ENCODE measurements around the gene DIAPH1.
A peak's percentile ranks its signal among the peaks of the same experiment; 100 is the strongest.

The DIAPH1 gene

GRCh38 chr5:141501761-141502160 is 117.0 kb downstream of the DIAPH1 start:
- no peak overlapping the region for H3K14ac ChIP-seq (ENCODE audit: low read length in 2 of 2)
- no peak overlapping the region for H3K18ac ChIP-seq (ENCODE audit: low read depth in 1 of 2, low read length in 2 of 2)
- WGBS: 77% methylated on average over 5 of the region's 7 CpGs
- no peak overlapping the region for H3K4ac ChIP-seq (ENCODE audit: low read depth in 1 of 2, low read length in 2 of 2)
- H2BK15ac ChIP-seq (ENCODE audit: low read depth, poor library complexity, severe bottlenecking): no peak overlapping the region
- no peak overlapping the region for H3K9ac ChIP-seq (ENCODE audit: low read length)
- H3K79me1 ChIP-seq (replicated peaks; ENCODE audit: low read length, poor library complexity, severe bottlenecking): peaks cover 47% of the 10 kb centered on the region
- H2AK5ac ChIP-seq (ENCODE audit: low read length, severe bottlenecking): no peak overlapping the region
- no peak overlapping the region for H4K91ac ChIP-seq (ENCODE audit: low read length)
- H3K4me1 ChIP-seq (ENCODE audit: control insufficient read depth, insufficient read depth, low read depth, low read length): peaks cover 13% of the 10 kb centered on the region
- no peak overlapping the region for H3K4me2 ChIP-seq (ENCODE audit: low read length, poor library complexity, severe bottlenecking)
- no peaks in the 10 kb centered on the region for H3K27me3 ChIP-seq (ENCODE audit: control insufficient read depth in 1 of 2, insufficient read depth in 1 of 2, low read length in 2 of 2)
- no peaks in the 10 kb centered on the region for H3K9me3 ChIP-seq (ENCODE audit: control insufficient read depth, low read length)
- H3K4me3 ChIP-seq (ENCODE audit: insufficient read depth in 1 of 2, low read depth in 1 of 2, low read length in 2 of 2): no peak overlapping the region
- no peak overlapping the region for H4K8ac ChIP-seq (ENCODE audit: low read length)
- no peak overlapping the region for H3K23ac ChIP-seq (ENCODE audit: low read length in 2 of 2)
- H2BK12ac ChIP-seq (ENCODE audit: low read length in 2 of 2): no peak overlapping the region
- peaks cover 40 to 84% of the 10 kb centered on the region in 2 experiments for H3K36me3 ChIP-seq (ENCODE audit: control insufficient read depth in 1 of 2, insufficient read depth in 2 of 2, low read depth in 1 of 2, low read length in 2 of 2)
- DNase-seq: no peak
- H2BK5ac ChIP-seq (ENCODE audit: low read depth, low read length, poor library complexity, severe bottlenecking): no peak overlapping the region
- H2AFZ ChIP-seq (ENCODE audit: low read depth, low read length): no peak overlapping the region
- H3K27ac ChIP-seq (ENCODE audit: low read length, poor library complexity, severe bottlenecking): no peak overlapping the region
- H2BK120ac ChIP-seq (ENCODE audit: low read depth, low read length): no peak overlapping the region

GRCh38 chr5:141496038-141496437 is 122.8 kb downstream of the DIAPH1 start:
- Histone ChIP-seq H3K4me3 (ENCODE audit: insufficient read depth in 1 of 2, low read depth in 1 of 2, low read length in 2 of 2) (no peak overlapping the region), H3K4me1 (ENCODE audit: control insufficient read depth, insufficient read depth, low read depth, low read length) (peaks cover 33% of the 10 kb centered on the region), H2BK12ac (ENCODE audit: low read length in 2 of 2) (no peak overlapping the region), H2AFZ (ENCODE audit: low read depth, low read length) (no peak overlapping the region), H3K79me1 (replicated peaks; ENCODE audit: low read length, poor library complexity, severe bottlenecking) (peaks cover 33% of the 10 kb centered on the region), H2BK15ac (ENCODE audit: low read depth, poor library complexity, severe bottlenecking) (no peak overlapping the region), H3K27ac (ENCODE audit: low read length, poor library complexity, severe bottlenecking) (peak overlapping the region; percentile 70), H2BK5ac (ENCODE audit: low read depth, low read length, poor library complexity, severe bottlenecking) (no peak overlapping the region), H3K23ac (ENCODE audit: low read length in 2 of 2) (peak overlapping the region in 1 of 2 experiments; percentile 27), H3K4ac (ENCODE audit: low read depth in 1 of 2, low read length in 2 of 2) (no peak overlapping the region), H4K8ac (ENCODE audit: low read length) (peak overlapping the region; percentile 14), H3K36me3 (ENCODE audit: control insufficient read depth in 1 of 2, insufficient read depth in 2 of 2, low read depth in 1 of 2, low read length in 2 of 2) (peaks cover 29 to 60% of the 10 kb centered on the region in 2 experiments), H3K14ac (ENCODE audit: low read length in 2 of 2) (no peak overlapping the region), H3K9me3 (ENCODE audit: control insufficient read depth, low read length) (no peaks in the 10 kb centered on the region), H3K9ac (ENCODE audit: low read length) (no peak overlapping the region), H3K18ac (ENCODE audit: low read depth in 1 of 2, low read length in 2 of 2) (peak overlapping the region in 1 of 2 experiments; percentile 30), H2BK120ac (ENCODE audit: low read depth, low read length) (no peak overlapping the region), H4K91ac (ENCODE audit: low read length) (no peak overlapping the region), H3K27me3 (ENCODE audit: control insufficient read depth in 1 of 2, insufficient read depth in 1 of 2, low read length in 2 of 2) (no peaks in the 10 kb centered on the region), H2AK5ac (ENCODE audit: low read length, severe bottlenecking) (no peak overlapping the region), H3K4me2 (ENCODE audit: low read length, poor library complexity, severe bottlenecking) (peak overlapping the region; percentile 39)
- 46% methylated on average over 4 of the region's 4 CpGs for whole genome bisulfite sequencing
- no peak for DNase-seq

- H3K4ac ChIP-seq (ENCODE audit: low read depth in 1 of 2, low read length in 2 of 2): no peak overlapping the region
- peak overlapping the region; percentile 43 for H4K91ac ChIP-seq (ENCODE audit: low read length)
- H3K18ac ChIP-seq (ENCODE audit: low read depth in 1 of 2, low read length in 2 of 2): peak overlapping the region in 1 of 2 experiments; percentile 73
- H2BK5ac ChIP-seq (ENCODE audit: low read depth, low read length, poor library complexity, severe bottlenecking): peak overlapping the region; percentile 10
- no peak overlapping the region for H2BK15ac ChIP-seq (ENCODE audit: low read depth, poor library complexity, severe bottlenecking)
- peak overlapping the region in 1 of 2 experiments; percentile 28 for H2BK12ac ChIP-seq (ENCODE audit: low read length in 2 of 2)
- H3K9ac ChIP-seq (ENCODE audit: low read length): no peak overlapping the region
- H4K8ac ChIP-seq (ENCODE audit: low read length): peak overlapping the region; percentile 45
- H3K4me3 ChIP-seq (ENCODE audit: insufficient read depth in 1 of 2, low read depth in 1 of 2, low read length in 2 of 2): no peak overlapping the region
- H2AFZ ChIP-seq (ENCODE audit: low read depth, low read length): no peak overlapping the region
- H3K14ac ChIP-seq (ENCODE audit: low read length in 2 of 2): peak overlapping the region in 1 of 2 experiments; percentile 26
- WGBS: 60% methylated on average over 8 of the region's 8 CpGs
- no peak for DNase-seq
- H3K23ac ChIP-seq (ENCODE audit: low read length in 2 of 2): no peak overlapping the region
- H3K36me3 ChIP-seq (ENCODE audit: control insufficient read depth in 1 of 2, insufficient read depth in 2 of 2, low read depth in 1 of 2, low read length in 2 of 2): peaks cover 35 to 63% of the 10 kb centered on the region in 2 experiments
- H3K27ac ChIP-seq (ENCODE audit: low read length, poor library complexity, severe bottlenecking): peak overlapping the region; percentile 70
- H3K9me3 ChIP-seq (ENCODE audit: control insufficient read depth, low read length): no peaks in the 10 kb centered on the region
- no peaks in the 10 kb centered on the region for H3K27me3 ChIP-seq (ENCODE audit: control insufficient read depth in 1 of 2, insufficient read depth in 1 of 2, low read length in 2 of 2)
- peak overlapping the region; percentile 31 for H3K4me2 ChIP-seq (ENCODE audit: low read length, poor library complexity, severe bottlenecking)
- peaks cover 34% of the 10 kb centered on the region for H3K4me1 ChIP-seq (ENCODE audit: control insufficient read depth, insufficient read depth, low read depth, low read length)
- H3K79me1 ChIP-seq (replicated peaks; ENCODE audit: low read length, poor library complexity, severe bottlenecking): peaks cover 35% of the 10 kb centered on the region
- H2BK120ac ChIP-seq (ENCODE audit: low read depth, low read length): no peak overlapping the region
- H2AK5ac ChIP-seq (ENCODE audit: low read length, severe bottlenecking): peak overlapping the region; percentile 29
These were observed 123.4 kb downstream of the DIAPH1 start for GRCh38 chr5:141495453-141495811.

- Histone ChIP-seq H3K14ac (ENCODE audit: low read length in 2 of 2) (peak overlapping the region in 1 of 2 experiments; percentile 26), H3K4me3 (ENCODE audit: insufficient read depth in 1 of 2, low read depth in 1 of 2, low read length in 2 of 2) (no peak overlapping the region), H3K9me3 (ENCODE audit: control insufficient read depth, low read length) (no peaks in the 10 kb centered on the region), H2AFZ (ENCODE audit: low read depth, low read length) (no peak overlapping the region), H3K27ac (ENCODE audit: low read length, poor library complexity, severe bottlenecking) (peak overlapping the region; percentile 70), H3K23ac (ENCODE audit: low read length in 2 of 2) (no peak overlapping the region), H3K4ac (ENCODE audit: low read depth in 1 of 2, low read length in 2 of 2) (peak overlapping the region in 1 of 2 experiments; percentile 40), H2BK120ac (ENCODE audit: low read depth, low read length) (no peak overlapping the region), H3K4me1 (ENCODE audit: control insufficient read depth, insufficient read depth, low read depth, low read length) (peaks cover 36% of the 10 kb centered on the region), H3K9ac (ENCODE audit: low read length) (peak overlapping the region; percentile 31), H3K18ac (ENCODE audit: low read depth in 1 of 2, low read length in 2 of 2) (peak overlapping the region; percentile 35 to 74), H2AK5ac (ENCODE audit: low read length, severe bottlenecking) (peak overlapping the region; percentile 29), H4K91ac (ENCODE audit: low read length) (no peak overlapping the region), H3K79me1 (replicated peaks; ENCODE audit: low read length, poor library complexity, severe bottlenecking) (peaks cover 36% of the 10 kb centered on the region), H4K8ac (ENCODE audit: low read length) (peak overlapping the region; percentile 45), H3K36me3 (ENCODE audit: control insufficient read depth in 1 of 2, insufficient read depth in 2 of 2, low read depth in 1 of 2, low read length in 2 of 2) (peaks cover 40 to 66% of the 10 kb centered on the region in 2 experiments), H3K4me2 (ENCODE audit: low read length, poor library complexity, severe bottlenecking) (peak overlapping the region; percentile 47), H2BK15ac (ENCODE audit: low read depth, poor library complexity, severe bottlenecking) (no peak overlapping the region), H2BK5ac (ENCODE audit: low read depth, low read length, poor library complexity, severe bottlenecking) (peak overlapping the region; percentile 10), H2BK12ac (ENCODE audit: low read length in 2 of 2) (peak overlapping the region in 1 of 2 experiments; percentile 59), H3K27me3 (ENCODE audit: control insufficient read depth in 1 of 2, insufficient read depth in 1 of 2, low read length in 2 of 2) (no peaks in the 10 kb centered on the region)
- 30% methylated on average over 22 of the region's 22 CpGs for WGBS
- DNase-seq: peak; percentile 37
These were observed 123.9 kb downstream of the DIAPH1 start for GRCh38 chr5:141494761-141495452.

Measured in mesenchymal stem cell (in vitro differentiated cells and primary cell).